ENCODE measurements around the gene MZT2B. TPM values are rescaled to one million over a fixed set of nuclear protein-coding genes. Genes with fewer than 3 reads are reported as not detected.

The MZT2B gene
- total and polyA plus RNA-seq, 2 of the 8 experiments (the other 6 are each of a cell fraction or from before 2014, with no cell fraction given): 90.3 to 151 TPM

GRCh38 chr2:130186391-130186790 is 4.3 kb downstream of the MZT2B start (continued):
- no peak for TF ChIP-seq RBBP5 (IDR thresholded peaks at IDR 0.05; ENCODE audit: borderline replicate concordance, low read depth, low read length)
- no peak for TF ChIP-seq BRCA1 (IDR thresholded peaks at IDR 0.05; ENCODE audit: low read depth, low read length)

All from H1 (cell line).